PC-9 (cell line): ENCODE data around the gene ADARB2. TPM values are rescaled to one million over a fixed set of nuclear protein-coding genes. Genes with fewer than 3 reads are reported as not detected.

Experiments used
- BruUV-seq: library from RNA; stranded (reverse); fragments of 400-500 nt; replicated peaks from 2 replicates; lab custom pipeline; 2021; lab: Mats Ljungman, UMichigan
- CTCF ChIA-PET: fragments of 300-600 bp; sonication (Branson Sonifier 250); formaldehyde crosslinking; loops from one replicate; lab custom pipeline; 2022; ENCODE audit warnings: antibody characterized with exemption; lab: Charles Lee
- POLR2A ChIA-PET: fragments of 300-600 bp; sonication (Branson Sonifier 250); formaldehyde crosslinking; loops from one replicate; lab custom pipeline; 2022; ENCODE audit warnings: antibody characterized with exemption; ENCODE audit not compliant: unreplicated experiment; lab: Charles Lee
- DNase-seq, 2 experiments: peaks; one replicate each; pipeline versions ENCODE4 v3.0.0 to v3.0.0-alpha.2; 2015 to 2022; ENCODE audit warnings: mixed read lengths in 1 of 2
- H2AFZ ChIP-seq: fragments of 200-600 bp; sonication (generic); 2 replicates; pipeline ENCODE4 v1.8.1; 2017; ENCODE audit warnings: antibody characterized with exemption
- H3F3A ChIP-seq: fragments of 200-600 bp; sonication (generic); 2 replicates; pipeline ENCODE4 v1.8.1; 2017; ENCODE audit warnings: antibody characterized with exemption, mild to moderate bottlenecking, low read depth; ENCODE audit not compliant: insufficient read depth
- H3K27ac ChIP-seq: fragments of 200-600 bp; sonication (generic); 2 replicates; pipeline ENCODE4 v1.6.1; 2016; ENCODE audit warnings: mixed run types
- H3K27me3 ChIP-seq: fragments of 200-600 bp; sonication (generic); 2 replicates; pipeline ENCODE4 v1.6.1; 2016; ENCODE audit warnings: low read depth, mixed run types; ENCODE audit not compliant: insufficient read depth
- H3K36me3 ChIP-seq: fragments of 200-600 bp; sonication (generic); 2 replicates; pipeline ENCODE4 v1.6.1; 2016; ENCODE audit warnings: low read depth, mixed run types
- H3K4me1 ChIP-seq: fragments of 200-600 bp; sonication (generic); replicated peaks from 2 replicates; pipeline ENCODE4 v1.6.1; 2016; ENCODE audit warnings: mixed run types; ENCODE audit not compliant: insufficient read depth
- H3K4me2 ChIP-seq: fragments of 200-600 bp; sonication (generic); 2 replicates; pipeline ENCODE4 v1.6.1; 2017; ENCODE audit warnings: mixed run types
- H3K4me3 ChIP-seq: fragments of 200-600 bp; sonication (generic); 2 replicates; pipeline ENCODE4 v1.6.1; 2016; ENCODE audit warnings: mixed run types
- H3K79me2 ChIP-seq: fragments of 200-600 bp; sonication (generic); 2 replicates; pipeline ENCODE4 v1.6.1; 2017; ENCODE audit warnings: low read depth, mixed run types
- H3K9me2 ChIP-seq: fragments of 200-600 bp; sonication (generic); 2 replicates; pipeline ENCODE4 v1.8.1; 2017; ENCODE audit warnings: mild to moderate bottlenecking; ENCODE audit not compliant: insufficient read depth
- H3K9me3 ChIP-seq: fragments of 200-600 bp; sonication (generic); 2 replicates; pipeline ENCODE4 v1.8.1; 2016; ENCODE audit warnings: low read depth; ENCODE audit not compliant: insufficient read depth
- H4K20me1 ChIP-seq: fragments of 200-600 bp; sonication (generic); 2 replicates; pipeline ENCODE4 v1.8.1; 2017; ENCODE audit not compliant: insufficient read depth
- CTCF ChIP-seq: fragments of 200-600 bp; sonication (generic); conservative IDR thresholded peaks from 2 replicates; pipeline ENCODE4 v1.6.1; 2017; ENCODE audit warnings: mixed run types, antibody characterized with exemption, mild to moderate bottlenecking, moderate library complexity
- EZH2 ChIP-seq: fragments of 200-600 bp; sonication (generic); IDR thresholded peaks from 2 replicates; pipeline ENCODE4 v1.8.0; 2017; ENCODE audit warnings: antibody characterized with exemption, low read depth
- intact Hi-C: fragments of 100-400 bp; cut with micrococcal nuclease; formaldehyde crosslinking; loops from one replicate; pipeline ENCODE4 v1.10.0; 2022; ENCODE audit not compliant: unreplicated experiment
- total RNA-seq: library from RNA; stranded (reverse); gene quantifications from 2 replicates; pipeline ENCODE4 v1.2.3, GENCODE V29; 2021

Gene ADARB2
- total RNA-seq, 1 experiment from 2014 or later = not detected

- peaks cover 59% of the 10 kb centered on the region for H3K27me3 ChIP-seq
- H2AFZ ChIP-seq = no peak overlapping the region
- H3K4me3 ChIP-seq = no peak overlapping the region
- BruUV-seq = no TSS peak
- ChIA-PET CTCF (no interaction called here), POLR2A (no interaction called here)
- H3K9me2 ChIP-seq = no peaks in the 10 kb centered on the region
- H4K20me1 ChIP-seq = no peaks in the 10 kb centered on the region
- no peaks in the 10 kb centered on the region for H3K9me3 ChIP-seq
- intact Hi-C loops = no loop called here
- no peaks in the 10 kb centered on the region for H3K79me2 ChIP-seq
- H3F3A ChIP-seq = no peaks in the 10 kb centered on the region
- no peak for DNase-seq
- no peak overlapping the region for H3K4me2 ChIP-seq
- no peak overlapping the region for H3K27ac ChIP-seq
- no peaks in the 10 kb centered on the region for H3K36me3 ChIP-seq
- H3K4me1 ChIP-seq = no peaks in the 10 kb centered on the region
- TF ChIP-seq CTCF (no peak), EZH2 (no peak)
These were observed 268.5 kb downstream of the ADARB2 start for GRCh38 chr10:1468811-1469210.

- Histone ChIP-seq H4K20me1 (no peaks in the 10 kb centered on the region), H3K27me3 (peaks cover 51% of the 10 kb centered on the region), H3K9me2 (no peaks in the 10 kb centered on the region), H3K4me1 (no peaks in the 10 kb centered on the region), H3K27ac (no peak overlapping the region), H3F3A (no peaks in the 10 kb centered on the region), H3K79me2 (no peaks in the 10 kb centered on the region), H3K36me3 (no peaks in the 10 kb centered on the region), H3K9me3 (no peaks in the 10 kb centered on the region), H3K4me2 (no peak overlapping the region), H2AFZ (no peak overlapping the region), H3K4me3 (no peak overlapping the region)
- intact Hi-C loops = no loop called here
- DNase-seq = no peak
- ChIA-PET CTCF (no interaction called here), POLR2A (no interaction called here)
- BruUV-seq = no TSS peak
- no peak for TF ChIP-seq EZH2
- no peak for TF ChIP-seq CTCF
These were observed 269.8 kb downstream of the ADARB2 start for GRCh38 chr10:1467334-1468076.

GRCh38 chr10:1465993-1466764 lies 271.1 kb downstream of the ADARB2 start:
- H3K36me3 ChIP-seq = no peaks in the 10 kb centered on the region
- no peaks in the 10 kb centered on the region for H3K79me2 ChIP-seq
- H3K4me3 ChIP-seq = no peak overlapping the region
- no peaks in the 10 kb centered on the region for H3F3A ChIP-seq
- intact Hi-C loops = no loop called here
- H3K9me3 ChIP-seq = no peaks in the 10 kb centered on the region
- ChIA-PET POLR2A (no interaction called here), CTCF (no interaction called here)
- no TSS peak for BruUV-seq
- DNase-seq = no peak
- H3K27ac ChIP-seq = no peak overlapping the region
- peak overlapping the region; percentile 26; the same call in 1 of the 2 replicates for H3K4me2 ChIP-seq
- no peak for TF ChIP-seq EZH2
- no peak for TF ChIP-seq CTCF
- H3K27me3 ChIP-seq = peaks cover 39% of the 10 kb centered on the region
- H3K4me1 ChIP-seq = no peaks in the 10 kb centered on the region
- H2AFZ ChIP-seq = no peak overlapping the region
- H3K9me2 ChIP-seq = no peaks in the 10 kb centered on the region
- H4K20me1 ChIP-seq = no peaks in the 10 kb centered on the region
